Measurements from ENCODE around the gene EGFLAM.

Gene EGFLAM

DNA sequence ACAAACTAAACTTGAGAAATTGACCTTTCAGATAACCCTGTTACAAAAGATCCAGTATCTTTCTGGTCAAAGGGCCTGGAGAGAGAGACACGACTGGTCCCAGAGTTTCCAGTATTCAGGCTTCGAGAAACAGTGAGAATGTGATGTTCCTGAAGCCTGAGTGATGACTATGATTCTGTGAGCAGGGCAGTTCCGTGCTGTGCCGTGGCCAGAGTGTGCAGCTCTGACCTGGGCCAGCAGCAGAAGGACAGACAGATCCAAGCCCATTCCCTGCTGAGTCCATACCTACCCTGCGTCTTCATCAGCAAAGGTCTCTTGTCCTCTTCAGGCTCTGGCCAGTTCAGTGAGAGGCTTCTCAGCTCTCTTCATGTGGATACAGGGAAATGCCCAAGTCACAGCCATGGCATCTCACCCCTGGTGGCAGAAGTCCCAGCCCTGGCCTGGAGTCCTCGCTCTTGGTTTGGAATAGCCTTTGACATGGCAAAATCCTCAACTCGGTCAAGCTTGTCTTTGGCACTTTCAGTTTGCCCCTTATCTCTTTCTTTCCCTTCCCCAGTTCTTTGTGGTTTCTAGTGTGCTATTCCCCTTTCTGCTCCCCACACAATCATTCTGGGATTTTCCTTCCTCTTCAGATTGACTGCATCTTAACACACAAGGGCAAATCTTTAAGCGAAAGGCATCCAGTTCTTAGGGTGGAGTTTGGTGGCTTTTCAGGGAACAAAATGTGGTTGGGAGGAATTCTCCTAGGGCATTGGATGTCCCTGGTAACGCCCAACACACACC, 190.4 kb downstream of the EGFLAM start:
- DNase-seq (ENCODE audit: low read depth), result no peak

- no peak for DNase-seq (ENCODE audit: low read depth)
Measured at GRCh38 chr5:38450627-38451026, 192.3 kb downstream of the EGFLAM start.

DNA sequence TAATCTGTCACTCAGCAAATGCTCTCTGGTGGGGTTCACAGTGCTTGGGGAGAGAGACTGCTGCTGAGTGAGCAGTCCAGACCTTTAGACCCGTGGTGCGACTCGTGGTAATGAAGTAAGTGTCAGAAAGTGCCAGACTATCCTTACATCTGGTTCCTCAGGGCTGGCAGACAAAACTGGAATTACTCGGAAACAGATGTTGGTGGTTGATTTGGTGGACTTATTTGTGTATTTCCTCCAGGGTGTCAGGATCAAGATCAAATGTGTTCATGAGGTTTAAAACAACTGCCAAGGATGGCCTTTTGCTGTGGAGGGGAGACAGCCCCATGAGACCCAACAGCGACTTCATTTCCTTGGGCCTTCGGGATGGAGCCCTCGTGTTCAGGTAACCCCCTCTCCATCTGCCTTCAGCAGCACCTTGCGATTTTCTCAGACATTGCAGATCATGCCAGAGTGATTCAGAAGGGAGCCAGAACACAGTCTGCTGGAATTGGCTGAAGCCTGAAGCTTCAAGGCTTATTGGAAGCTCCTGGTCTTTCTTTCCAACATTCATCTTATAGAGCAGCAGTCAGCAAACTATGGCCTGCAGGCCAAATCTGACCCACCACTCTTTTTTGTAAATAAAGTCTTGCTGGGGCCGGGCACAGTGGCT, 192.8 kb downstream of the EGFLAM start:
- no peak for DNase-seq (ENCODE audit: low read depth)

GRCh38 chr5:38452201-38452600, 193.8 kb downstream of the EGFLAM start:
- DNase-seq (ENCODE audit: low read depth), result no peak

DNA sequence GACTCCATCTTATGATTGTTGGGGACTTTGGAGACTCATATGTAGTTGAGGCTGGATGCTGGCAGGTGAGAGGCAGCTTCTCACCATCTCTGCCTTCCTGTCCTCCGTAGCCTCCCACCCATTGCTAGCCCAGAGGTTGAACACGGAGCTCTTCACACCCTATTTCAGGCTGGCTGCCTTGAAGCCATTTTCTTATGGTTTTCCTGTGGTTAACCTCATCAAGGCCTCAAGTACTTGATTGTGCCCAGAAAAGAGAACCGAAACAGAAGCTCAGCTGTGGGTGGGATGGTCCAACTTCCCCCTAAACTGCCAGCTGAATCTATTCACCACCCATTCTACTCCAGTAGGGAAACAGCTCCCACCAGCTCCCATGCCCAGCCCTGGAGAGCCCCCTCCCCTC, 195.1 kb downstream of the EGFLAM start:
- no peak for DNase-seq (ENCODE audit: low read depth)

- no peak for DNase-seq (ENCODE audit: low read depth)
Measured at GRCh38 chr5:38453921-38454320, 195.6 kb downstream of the EGFLAM start.

DNA sequence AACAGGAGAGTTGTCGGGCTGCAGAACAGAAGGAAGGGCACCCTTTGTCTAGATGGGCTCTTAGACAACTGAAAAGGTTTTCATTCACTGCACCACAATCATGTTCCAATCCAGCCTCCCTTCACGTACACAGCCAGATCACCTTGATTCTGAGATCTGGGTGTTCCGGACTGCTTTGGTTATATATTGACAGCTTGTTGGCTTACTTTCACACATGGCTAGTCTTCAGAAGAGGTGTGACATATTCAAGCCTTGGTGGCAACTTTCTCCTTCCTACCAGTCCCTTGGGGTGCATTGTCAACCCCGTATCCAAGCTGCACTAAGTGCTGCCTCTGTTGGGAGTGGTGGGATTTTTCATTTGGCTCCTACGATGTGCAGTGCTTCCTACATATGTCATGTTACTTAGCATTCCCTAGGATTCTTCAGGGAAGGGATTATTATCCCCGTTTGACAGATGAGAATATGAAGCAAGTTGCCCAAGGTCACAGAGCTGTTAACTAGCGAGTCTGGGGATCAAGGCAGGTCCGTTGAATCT, 197.5 kb downstream of the EGFLAM start:
- no peak for DNase-seq (ENCODE audit: low read depth)

DNA sequence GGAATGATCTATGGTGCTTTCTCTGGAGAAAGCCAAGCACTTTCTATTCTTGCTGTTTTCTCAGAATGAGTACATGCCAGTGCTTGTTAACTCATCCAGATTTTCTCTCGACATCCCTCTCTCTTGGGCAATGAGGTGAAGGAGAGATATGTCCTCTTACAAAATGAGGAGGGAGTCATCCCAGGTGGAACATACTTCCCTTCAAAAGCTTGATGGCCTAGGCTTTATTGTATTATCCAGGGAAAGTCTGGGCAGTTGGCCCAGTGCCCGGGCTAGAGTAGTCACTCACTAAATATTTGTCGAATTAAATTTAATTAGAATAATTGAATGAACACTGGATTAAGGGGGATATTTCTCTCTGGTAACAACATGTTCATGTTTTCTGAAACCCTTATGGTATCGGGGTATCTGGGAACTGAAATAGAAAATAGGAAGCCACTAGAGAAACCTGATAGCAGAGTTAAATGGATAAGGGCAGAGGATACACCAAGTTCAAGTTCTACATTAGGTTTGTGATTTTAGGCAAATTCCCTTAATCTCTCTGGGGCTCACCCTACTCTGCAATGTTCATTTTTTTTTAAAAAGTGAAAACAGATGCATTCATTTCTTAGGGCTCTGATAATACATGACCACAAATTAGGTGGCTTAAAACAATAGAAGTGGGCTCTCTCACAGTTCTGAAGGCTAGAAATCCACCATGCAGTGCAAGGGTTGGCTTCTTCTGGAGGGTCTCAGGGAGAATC, 198.5 kb downstream of the EGFLAM start:
- no peak for DNase-seq (ENCODE audit: low read depth)

DNA sequence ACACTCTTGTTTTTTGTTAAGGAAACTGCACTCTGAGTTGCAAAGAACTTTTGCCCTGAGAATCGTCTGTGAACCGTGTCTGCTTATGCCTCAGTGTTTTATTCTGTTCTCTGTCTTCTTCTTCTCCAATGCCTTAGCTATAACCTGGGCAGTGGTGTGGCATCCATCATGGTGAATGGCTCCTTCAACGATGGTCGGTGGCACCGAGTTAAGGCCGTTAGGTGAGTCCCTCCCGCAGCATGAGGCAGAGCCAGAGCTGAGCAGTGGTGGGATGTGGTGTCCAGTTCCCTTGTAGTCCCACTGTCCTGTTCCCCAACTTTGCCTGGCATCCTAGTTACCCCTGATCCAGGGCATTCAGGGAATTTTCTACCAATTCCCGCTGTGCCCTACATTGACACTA, 199.8 kb downstream of the EGFLAM start:
- no peak for DNase-seq (ENCODE audit: low read depth)

DNA sequence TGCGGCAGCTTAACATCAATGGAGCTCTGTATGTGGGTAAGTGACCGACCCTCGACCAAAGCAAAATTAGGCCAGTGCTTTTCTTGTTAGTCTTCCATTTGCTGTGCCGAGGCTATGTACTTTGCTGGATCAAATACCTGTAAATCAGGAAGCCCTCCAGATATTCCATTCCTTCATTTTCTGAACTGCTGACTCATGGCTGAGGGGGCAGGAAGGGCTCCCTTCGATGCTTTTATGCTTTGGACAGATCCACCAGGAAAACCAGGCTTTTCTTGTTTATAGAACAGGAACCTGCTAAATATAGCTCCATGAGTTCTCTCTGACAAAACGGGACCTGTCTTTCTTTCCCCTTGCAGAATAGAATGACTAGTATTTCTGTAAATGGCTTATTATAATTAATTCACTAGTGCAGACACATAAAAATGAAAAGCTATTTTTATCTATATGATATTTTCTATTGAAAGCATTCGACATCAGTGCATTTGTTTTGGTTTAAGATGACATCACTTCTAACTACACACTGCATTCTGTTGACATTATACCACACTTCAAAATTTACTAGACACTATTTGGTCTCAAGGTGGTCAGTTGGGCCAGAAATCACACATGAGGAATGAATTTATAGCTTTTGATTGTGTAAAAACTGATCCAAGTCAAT, 204.7 kb downstream of the EGFLAM start:
- DNase-seq (ENCODE audit: low read depth), result no peak

DNA sequence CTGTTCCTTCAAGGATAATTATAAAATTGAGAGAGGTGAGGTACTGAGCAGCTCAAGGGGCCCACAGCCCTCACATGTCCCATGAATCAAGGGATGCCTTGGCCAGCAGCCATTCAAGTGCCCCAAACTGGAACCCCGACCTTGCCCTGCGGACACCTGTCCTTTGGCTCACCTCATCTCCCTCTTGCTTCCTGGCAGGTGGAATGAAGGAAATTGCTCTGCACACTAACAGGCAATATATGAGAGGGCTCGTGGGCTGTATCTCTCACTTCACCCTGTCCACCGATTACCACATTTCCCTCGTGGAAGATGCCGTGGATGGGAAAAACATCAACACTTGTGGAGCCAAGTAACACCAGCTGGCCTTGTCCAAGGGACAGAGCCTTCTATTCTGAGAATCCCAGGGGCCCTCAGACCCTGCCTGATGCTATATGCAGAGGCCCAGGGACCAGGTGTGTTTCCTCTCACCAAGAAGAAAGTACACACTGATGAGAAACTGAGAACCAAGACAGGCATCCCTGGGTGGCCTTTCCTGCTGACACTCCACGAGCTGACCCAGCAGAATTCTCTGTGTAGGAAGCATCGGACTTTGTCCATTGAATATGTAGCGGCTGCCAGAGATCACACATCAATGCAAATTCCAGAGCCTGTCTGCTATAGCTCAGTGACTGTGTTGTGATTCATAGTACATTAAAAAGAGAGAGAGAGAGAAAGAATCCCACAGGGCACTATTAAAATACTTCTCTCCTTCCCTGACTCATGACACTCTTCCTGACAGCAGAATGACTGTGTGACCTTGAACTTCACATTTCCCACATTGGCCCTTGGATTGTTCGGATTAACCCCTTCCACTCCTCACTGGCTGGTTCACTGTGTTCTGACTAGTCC, 205.5 kb downstream of the EGFLAM start:
- DNase-seq (ENCODE audit: low read depth), result no peak

DNA sequence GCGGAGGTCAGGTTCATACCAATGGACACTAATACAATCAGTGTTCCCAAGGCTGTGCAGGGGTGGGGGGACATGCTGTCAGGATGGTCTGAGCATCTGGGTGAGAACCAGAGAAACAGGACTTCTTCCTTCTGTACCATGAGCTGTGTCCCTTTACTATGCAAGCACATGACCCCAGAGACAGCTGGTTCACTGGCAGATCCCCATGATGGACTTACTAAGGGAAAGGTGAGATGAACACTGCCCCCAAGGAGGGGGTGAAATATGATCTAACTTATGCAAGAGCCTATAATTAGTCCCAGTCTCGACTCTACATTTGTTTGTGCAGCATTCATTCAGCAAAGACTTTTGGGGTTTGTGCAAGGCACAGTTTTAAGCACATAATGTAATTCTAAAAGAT, 206.7 kb downstream of the EGFLAM start:
- DNase-seq (ENCODE audit: low read depth), result no peak

GRCh38 chr5:38465702-38466423, 207.5 kb downstream of the EGFLAM start:
- DNase-seq (ENCODE audit: low read depth), result no peak

DNA sequence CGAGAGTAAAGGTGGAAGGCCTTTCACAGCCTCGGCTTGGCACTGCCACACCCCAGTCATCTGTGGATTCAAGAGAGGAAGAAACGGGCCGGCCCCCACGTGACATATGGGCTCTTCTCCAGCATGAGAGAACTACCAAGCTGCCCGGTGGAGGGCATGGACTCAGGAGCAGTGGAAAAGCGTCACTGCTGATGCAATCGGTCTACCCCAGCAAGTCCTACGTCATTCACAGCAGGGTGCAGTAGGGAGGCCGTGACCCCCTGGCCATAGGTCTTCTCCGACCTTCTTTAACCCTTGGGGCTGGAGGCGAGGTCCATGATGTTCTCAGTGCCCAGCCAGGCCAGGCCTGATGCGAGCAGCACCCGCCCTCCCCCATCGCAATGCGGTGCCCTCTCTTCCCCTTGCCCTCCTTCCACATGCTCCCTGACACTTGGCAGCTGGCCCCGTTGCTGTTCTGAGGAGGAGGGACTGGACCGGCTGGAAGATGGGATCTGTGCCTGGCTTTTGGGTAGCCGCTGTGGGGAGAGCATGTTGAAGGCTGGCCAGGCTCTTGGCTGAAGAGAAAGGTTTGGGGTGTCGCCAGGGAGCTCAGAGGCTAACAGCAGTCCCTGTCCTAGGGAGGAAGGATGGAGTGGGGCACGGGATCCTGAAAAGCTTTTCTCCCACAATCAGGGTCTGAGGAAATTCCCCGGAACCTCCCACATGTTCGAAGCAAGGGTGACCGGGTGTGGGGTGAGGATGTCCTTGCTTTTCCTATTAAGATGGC, 208.2 kb downstream of the EGFLAM start:
- no peak for DNase-seq (ENCODE audit: low read depth)

DNA sequence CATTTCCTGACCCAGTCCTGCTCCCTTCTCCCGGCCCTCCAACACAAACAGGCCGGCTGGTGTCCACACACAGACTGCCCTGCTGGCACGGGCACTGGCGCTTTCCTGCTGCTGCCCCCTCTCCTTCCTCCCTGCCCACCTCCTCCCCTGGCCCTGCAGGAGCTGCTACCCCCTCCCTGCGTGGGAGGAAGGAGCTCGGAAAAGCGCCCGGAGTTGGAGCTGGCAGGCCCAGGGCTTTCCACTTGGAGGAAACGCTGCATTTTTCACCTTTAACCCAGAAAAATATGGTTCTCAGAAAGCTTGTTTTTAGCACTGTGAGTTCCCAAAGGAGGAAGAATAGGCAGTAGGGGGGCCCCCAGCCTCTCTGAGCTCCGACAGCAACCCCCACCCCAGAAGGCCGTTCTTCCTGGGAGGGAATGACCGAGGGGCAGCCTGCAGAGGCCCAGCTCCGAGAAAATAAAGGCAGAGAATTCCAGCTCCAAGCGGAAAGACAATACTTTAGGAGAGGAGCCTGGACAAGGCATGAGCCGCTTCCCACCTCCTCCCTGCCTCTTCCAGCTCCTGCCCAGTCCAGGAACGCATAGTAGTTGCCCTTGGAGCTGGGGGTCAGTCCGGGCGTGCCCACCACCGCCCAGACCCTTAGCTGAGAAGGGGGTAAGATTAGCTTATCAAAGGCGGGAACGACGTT, 209.1 kb downstream of the EGFLAM start:
- DNase-seq (ENCODE audit: low read depth), result no peak

- no peak for DNase-seq (ENCODE audit: low read depth)
Measured at GRCh38 chr5:38468202-38468673, 209.9 kb downstream of the EGFLAM start.

- DNase-seq (ENCODE audit: low read depth), result no peak
Measured at GRCh38 chr5:38468978-38469706, 210.8 kb downstream of the EGFLAM start.

GRCh38 chr5:38469707-38470267, 211.4 kb downstream of the EGFLAM start:
- DNase-seq (ENCODE audit: low read depth), result no peak

Measured in stimulated activated CD8-positive, alpha-beta memory T cell treated with anti-CD3 and anti-CD28 coated beads, Interleukin-15, amount 100 ng/mL, for 24 hours (primary cell).